Trophoblast cell (in vitro differentiated cells and primary cell): ENCODE measurements around the gene CPTP.
"Not testable (repeated sequence)": the region's sequence is repeated elsewhere in the genome, so short reads cannot be mapped to it uniquely, and the experiment has no call there.

Source experiments
- DNase-seq, 2 donors: peaks; one replicate each; pipeline ENCODE4 v3.0.0-alpha.2; 2016
- H2AFZ ChIP-seq: 2 replicates; pipeline ENCODE4 v1.6.1; 2013; ENCODE audit warnings: low read length, moderate library complexity, mild to moderate bottlenecking; ENCODE audit not compliant: insufficient read depth, poor library complexity
- H2AK5ac ChIP-seq: 2 replicates; pipeline ENCODE4 v1.6.1; 2013; ENCODE audit warnings: mild to moderate bottlenecking, low read length
- H2BK120ac ChIP-seq: 2 replicates; pipeline ENCODE4 v1.6.1; 2013; ENCODE audit warnings: low read length, mild to moderate bottlenecking, moderate library complexity; ENCODE audit not compliant: insufficient read depth, poor library complexity
- H2BK12ac ChIP-seq: 2 replicates; pipeline ENCODE4 v1.6.1; 2013; ENCODE audit warnings: mild to moderate bottlenecking, low read length, moderate library complexity
- H2BK5ac ChIP-seq: 2 replicates; pipeline ENCODE4 v1.6.1; 2013; ENCODE audit warnings: low read length, low read depth, moderate library complexity, mild to moderate bottlenecking; ENCODE audit not compliant: poor library complexity
- H3K14ac ChIP-seq: 2 replicates; pipeline ENCODE4 v1.6.1; 2013; ENCODE audit warnings: mild to moderate bottlenecking, low read length
- H3K18ac ChIP-seq: 2 replicates; pipeline ENCODE4 v1.6.1; 2013; ENCODE audit warnings: mild to moderate bottlenecking, low read length
- H3K23ac ChIP-seq: 2 replicates; pipeline ENCODE4 v1.6.1; 2013; ENCODE audit warnings: low read length
- H3K27ac ChIP-seq: 2 replicates; pipeline ENCODE4 v1.5.1; 2013; ENCODE audit warnings: low read depth, mild to moderate bottlenecking, inconsistent platforms, low read length, moderate library complexity
- H3K27me3 ChIP-seq: 2 replicates; pipeline ENCODE4 v1.6.1; 2013; ENCODE audit warnings: inconsistent platforms, mild to moderate bottlenecking, low read length, moderate library complexity; ENCODE audit not compliant: insufficient read depth
- H3K36me3 ChIP-seq, 2 experiments: 1 replicate in 1 of 2; 2 replicates in 1 of 2; pipeline ENCODE4 v1.6.1; 2013; ENCODE audit warnings: low read length in 2 of 2, mild to moderate bottlenecking in 2 of 2, moderate library complexity in 1 of 2; ENCODE audit not compliant: insufficient read depth in 2 of 2, control insufficient read depth in 1 of 2
- H3K4ac ChIP-seq: 2 replicates; pipeline ENCODE4 v1.6.1; 2013; ENCODE audit warnings: low read depth, mild to moderate bottlenecking, low read length, moderate library complexity
- H3K4me1 ChIP-seq, 2 experiments: 1 replicate in 1 of 2; 2 replicates in 1 of 2; pipeline ENCODE4 v1.6.1; 2013; ENCODE audit warnings: low read length in 2 of 2, mild to moderate bottlenecking in 2 of 2, moderate library complexity in 1 of 2; ENCODE audit not compliant: insufficient read depth in 2 of 2, control insufficient read depth in 1 of 2
- H3K4me2 ChIP-seq: 2 replicates; pipeline ENCODE4 v1.6.1; 2013; ENCODE audit warnings: inconsistent platforms, mild to moderate bottlenecking, low read length, moderate library complexity
- H3K4me3 ChIP-seq: 2 replicates; pipeline ENCODE4 v1.5.1; 2013; ENCODE audit warnings: mild to moderate bottlenecking, low read depth, low read length, inconsistent platforms
- H3K79me1 ChIP-seq: one replicate; pipeline ENCODE4 v1.6.1; 2013; ENCODE audit warnings: low read length
- H3K79me2 ChIP-seq: 2 replicates; pipeline ENCODE4 v1.6.1; 2013; ENCODE audit warnings: low read length, mild to moderate bottlenecking; ENCODE audit not compliant: control insufficient read depth, insufficient read depth, poor library complexity
- H3K9ac ChIP-seq: 2 replicates; pipeline ENCODE4 v1.6.1; 2013; ENCODE audit warnings: mild to moderate bottlenecking, low read length
- H3K9me3 ChIP-seq: 2 replicates; pipeline ENCODE4 v1.6.1; 2013; ENCODE audit warnings: low read depth, mild to moderate bottlenecking, control low read depth, inconsistent platforms, low read length; ENCODE audit not compliant: insufficient read depth
- H4K12ac ChIP-seq: 2 replicates; pipeline ENCODE4 v1.6.1; 2013; ENCODE audit warnings: low read depth, mild to moderate bottlenecking, low read length, moderate library complexity
- H4K8ac ChIP-seq: 2 replicates; pipeline ENCODE4 v1.6.1; 2013; ENCODE audit warnings: low read depth, mild to moderate bottlenecking, low read length, moderate library complexity
- H4K91ac ChIP-seq: one replicate; pipeline ENCODE4 v1.6.1; 2013; ENCODE audit warnings: low read depth, mild to moderate bottlenecking, low read length, moderate library complexity
- WGBS: extraction: QIAGEN DNeasy Blood & Tissue Kit; methylation state at CpG from one replicate; pipeline ENCODE4 v1.1.7; 2013; ENCODE audit warnings: missing lambda C conversion rate; ENCODE audit not compliant: insufficient read length, insufficient coverage; ENCODE audit errors: extremely low coverage; 5-methylcytosine and 5-hydroxymethylcytosine counted together

CPTP gene

GRCh38 chr1:1370094-1370493 lies 45.5 kb downstream of the CPTP start:
- not testable (repeated sequence) for H4K8ac ChIP-seq, H2AFZ ChIP-seq, H2BK5ac ChIP-seq, H2BK120ac ChIP-seq, DNase-seq, H4K91ac ChIP-seq, H3K18ac ChIP-seq, H2BK12ac ChIP-seq, H3K4ac ChIP-seq, H3K4me2 ChIP-seq, H3K4me1 ChIP-seq, H3K79me1 ChIP-seq, H3K14ac ChIP-seq, H3K9ac ChIP-seq, H3K27ac ChIP-seq, H3K27me3 ChIP-seq, H3K4me3 ChIP-seq, H2AK5ac ChIP-seq, H4K12ac ChIP-seq, H3K23ac ChIP-seq
- Histone ChIP-seq H3K36me3 (peaks cover 21 to 22% of the 10 kb centered on the region in 2 experiments), H3K79me2 (peaks cover 13% of the 10 kb centered on the region), H3K9me3 (peaks cover 10% of the 10 kb centered on the region)
- WGBS = no CpG with 5 or more reads among the region's 14 CpGs

- Histone ChIP-seq H2AK5ac (no peak overlapping the region), H3K9me3 (peaks cover 8% of the 10 kb centered on the region), H4K12ac (no peak overlapping the region), H4K91ac (no peak overlapping the region), H3K27ac (no peak overlapping the region), H3K79me2 (peaks cover 13% of the 10 kb centered on the region), H3K23ac (no peak overlapping the region), H3K4me1 (peaks cover 8 to 9% of the 10 kb centered on the region in 2 experiments), H3K4me3 (no peak overlapping the region), H3K9ac (no peak overlapping the region), H3K36me3 (peaks cover 21 to 22% of the 10 kb centered on the region in 2 experiments), H2BK12ac (no peak overlapping the region), H3K4ac (no peak overlapping the region), H3K4me2 (no peak overlapping the region), H2BK5ac (no peak overlapping the region), H2AFZ (no peak overlapping the region), H3K18ac (no peak overlapping the region), H4K8ac (no peak overlapping the region), H2BK120ac (no peak overlapping the region), H3K14ac (no peak overlapping the region), H3K79me1 (peaks cover 6% of the 10 kb centered on the region), H3K27me3 (no peaks in the 10 kb centered on the region)
- WGBS = no CpG with 5 or more reads among the region's 16 CpGs
- DNase-seq = no peak
Observed at GRCh38 chr1:1370771-1371300, 46.2 kb downstream of the CPTP start.

GRCh38 chr1:1371364-1371745 lies 46.8 kb downstream of the CPTP start:
- H3K79me1 ChIP-seq = peaks cover 8% of the 10 kb centered on the region
- H3K4me3 ChIP-seq = no peak overlapping the region
- peaks cover 22 to 26% of the 10 kb centered on the region in 2 experiments for H3K36me3 ChIP-seq
- no peaks in the 10 kb centered on the region for H3K27me3 ChIP-seq
- H2BK12ac ChIP-seq = no peak overlapping the region
- H3K9me3 ChIP-seq = peaks cover 6% of the 10 kb centered on the region
- H3K18ac ChIP-seq = no peak overlapping the region
- no peak overlapping the region for H2AFZ ChIP-seq
- no peak overlapping the region for H2BK120ac ChIP-seq
- H3K4me2 ChIP-seq = no peak overlapping the region
- no peak overlapping the region for H3K23ac ChIP-seq
- no peak overlapping the region for H3K4ac ChIP-seq
- no peak overlapping the region for H4K91ac ChIP-seq
- H3K79me2 ChIP-seq = peaks cover 13% of the 10 kb centered on the region
- H4K12ac ChIP-seq = peak overlapping the region; percentile 10
- peaks cover 11 to 13% of the 10 kb centered on the region in 2 experiments for H3K4me1 ChIP-seq
- no peak overlapping the region for H4K8ac ChIP-seq
- H3K27ac ChIP-seq = no peak overlapping the region
- no peak overlapping the region for H2BK5ac ChIP-seq
- no CpG with 5 or more reads among the region's 12 CpGs for WGBS
- no peak overlapping the region for H3K14ac ChIP-seq
- no peak overlapping the region for H3K9ac ChIP-seq
- no peak overlapping the region for H2AK5ac ChIP-seq
- no peak for DNase-seq

- H3K9ac ChIP-seq = no peak overlapping the region
- H3K36me3 ChIP-seq = peaks cover 26 to 29% of the 10 kb centered on the region in 2 experiments
- H2BK120ac ChIP-seq = no peak overlapping the region
- H4K12ac ChIP-seq = no peak overlapping the region
- H2AK5ac ChIP-seq = no peak overlapping the region
- H3K4me1 ChIP-seq = peaks cover 11 to 13% of the 10 kb centered on the region in 2 experiments
- no peak overlapping the region for H4K91ac ChIP-seq
- no peak overlapping the region for H2AFZ ChIP-seq
- no peak overlapping the region for H2BK5ac ChIP-seq
- H3K27me3 ChIP-seq = no peaks in the 10 kb centered on the region
- H3K27ac ChIP-seq = no peak overlapping the region
- H3K4ac ChIP-seq = no peak overlapping the region
- no peak overlapping the region for H2BK12ac ChIP-seq
- H3K9me3 ChIP-seq = peaks cover 5% of the 10 kb centered on the region
- H3K79me1 ChIP-seq = peaks cover 8% of the 10 kb centered on the region
- peak; percentile 50 to 75 for DNase-seq
- no CpG with 5 or more reads among the region's 26 CpGs for WGBS
- no peak overlapping the region for H3K23ac ChIP-seq
- no peak overlapping the region for H3K4me3 ChIP-seq
- H3K18ac ChIP-seq = no peak overlapping the region
- H3K14ac ChIP-seq = no peak overlapping the region
- H4K8ac ChIP-seq = no peak overlapping the region
- peaks cover 13% of the 10 kb centered on the region for H3K79me2 ChIP-seq
- no peak overlapping the region for H3K4me2 ChIP-seq
Observed at GRCh38 chr1:1371746-1372711, 47.4 kb downstream of the CPTP start.
